Hepatocyte (in vitro differentiated cells): ENCODE results near the gene SLC37A1. TPM values are rescaled to one million over a fixed set of nuclear protein-coding genes. Genes with fewer than 3 reads are reported as not detected.

Experiments used
- DNase-seq: peaks from one replicate; pipeline ENCODE4 v3.0.0-alpha.2; 2016; ENCODE audit warnings: low spot score
- H2AFZ ChIP-seq: fragments of 200-600 bp; sonication (generic); 2 replicates; pipeline ENCODE4 v1.6.0; 2016; ENCODE audit warnings: antibody characterized with exemption, mild to moderate bottlenecking
- H3K27ac ChIP-seq: fragments of 200-600 bp; sonication (generic); 2 replicates; pipeline ENCODE4 v1.5.1; 2016; ENCODE audit warnings: mild to moderate bottlenecking
- H3K27me3 ChIP-seq: fragments of 200-600 bp; sonication (generic); 2 replicates; pipeline ENCODE4 v1.6.1; 2016
- H3K36me3 ChIP-seq: fragments of 200-600 bp; sonication (generic); replicated peaks from 2 replicates; pipeline ENCODE4 v1.5.1; 2016; ENCODE audit warnings: low read depth; ENCODE audit not compliant: insufficient read depth
- H3K4me1 ChIP-seq: fragments of 200-600 bp; sonication (generic); 2 replicates; pipeline ENCODE4 v1.5.1; 2016; ENCODE audit warnings: mild to moderate bottlenecking, moderate library complexity; ENCODE audit not compliant: insufficient read depth
- H3K4me2 ChIP-seq: fragments of 200-600 bp; sonication (generic); 2 replicates; pipeline ENCODE4 v1.6.0; 2016
- H3K4me3 ChIP-seq: fragments of 200-600 bp; sonication (generic); 2 replicates; pipeline ENCODE4 v1.5.1; 2016; ENCODE audit warnings: mild to moderate bottlenecking
- H3K79me2 ChIP-seq: fragments of 200-600 bp; sonication (generic); 2 replicates; pipeline ENCODE4 v1.6.0; 2017; ENCODE audit warnings: mild to moderate bottlenecking
- H3K9me2 ChIP-seq: fragments of 200-600 bp; sonication (generic); replicated peaks from 2 replicates; pipeline ENCODE4 v1.6.0; 2017; ENCODE audit warnings: mild to moderate bottlenecking; ENCODE audit not compliant: insufficient read depth
- H3K9me3 ChIP-seq: fragments of 200-600 bp; sonication (generic); 2 replicates; pipeline ENCODE4 v1.5.1; 2016; ENCODE audit warnings: low read depth, mild to moderate bottlenecking
- H4K20me1 ChIP-seq: fragments of 200-600 bp; sonication (generic); 2 replicates; pipeline ENCODE4 v1.6.0; 2016; ENCODE audit warnings: mild to moderate bottlenecking; ENCODE audit not compliant: insufficient read depth, poor library complexity, severe bottlenecking
- EZH2 ChIP-seq: fragments of 200-600 bp; sonication (generic); IDR thresholded peaks from 2 replicates; pipeline ENCODE4 v1.6.1; 2016; ENCODE audit warnings: antibody characterized with exemption, mild to moderate bottlenecking, borderline replicate concordance
- EZH2phosphoT487 ChIP-seq: fragments of 200-600 bp; sonication (generic); IDR thresholded peaks from one replicate; pipeline ENCODE4 v1.6.1; 2018; ENCODE audit warnings: antibody characterized with exemption, mild to moderate bottlenecking, low read depth, moderate library complexity; ENCODE audit not compliant: unreplicated experiment, severe bottlenecking
- WGBS: methylation state at CpG from one replicate; pipeline ENCODE4 v1.1.6; 2016; ENCODE audit warnings: low lambda C conversion rate; ENCODE audit errors: missing lambda C conversion rate; 5-methylcytosine and 5-hydroxymethylcytosine counted together
- polyA plus RNA-seq: library from polyadenylated mRNA; unstranded; fragments of >200 nt; fragmentation: Nextera tagmentation; extraction: Ambion mirVana; gene quantifications from 2 replicates; pipeline ENCODE4 v1.2.1, GENCODE V29; 2016
- total RNA-seq: library from RNA; depleted of rRNA; stranded (reverse); fragments of >200 nt; gene quantifications from 2 replicates; pipeline ENCODE4 v1.2.3, GENCODE V29; 2014
- TF ChIP-seq, protein P1 (sequence below): fragments of 200-600 bp; sonication (generic); IDR thresholded peaks from 2 replicates; pipeline ENCODE4 v1.5.1; 2016; ENCODE audit warnings: antibody characterized with exemption, mild to moderate bottlenecking; ENCODE audit not compliant: poor library complexity

Gene SLC37A1
- total and polyA plus RNA-seq, 2 experiments from 2014 or later: 17.9 to 18.5 TPM

DNA sequence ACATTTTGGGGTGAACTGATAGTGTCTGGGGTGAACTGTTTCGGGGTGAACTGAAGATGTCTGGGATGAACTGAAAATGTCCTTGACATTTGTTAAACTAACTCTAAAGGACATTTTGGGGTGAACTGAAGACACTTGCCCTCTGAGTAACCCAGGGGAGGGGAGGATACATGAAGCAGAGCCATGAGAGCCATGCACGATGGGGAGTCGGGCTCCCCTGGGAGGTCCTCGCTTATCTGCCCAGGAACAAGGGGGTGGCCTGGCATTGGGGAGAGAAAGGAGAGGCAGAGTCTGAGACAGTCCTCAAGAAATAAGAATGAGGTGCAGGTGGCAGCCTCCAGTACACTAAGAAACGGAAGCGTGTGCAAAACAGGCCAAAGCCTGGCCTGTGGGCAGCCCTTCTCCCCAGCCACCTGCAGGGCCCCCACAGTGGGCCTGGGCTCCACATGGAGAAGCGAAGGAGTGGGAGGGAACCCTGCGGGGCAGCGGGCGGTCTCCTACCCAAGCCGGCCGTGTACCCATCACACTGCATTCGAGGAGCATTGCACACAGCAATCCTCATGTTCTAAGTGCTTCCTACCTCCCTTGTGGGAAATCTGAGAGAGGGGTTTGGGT, 41.8 kb upstream of the SLC37A1 start:
- no peak for TF ChIP-seq EZH2phosphoT487
- TF ChIP-seq, protein P1, sequence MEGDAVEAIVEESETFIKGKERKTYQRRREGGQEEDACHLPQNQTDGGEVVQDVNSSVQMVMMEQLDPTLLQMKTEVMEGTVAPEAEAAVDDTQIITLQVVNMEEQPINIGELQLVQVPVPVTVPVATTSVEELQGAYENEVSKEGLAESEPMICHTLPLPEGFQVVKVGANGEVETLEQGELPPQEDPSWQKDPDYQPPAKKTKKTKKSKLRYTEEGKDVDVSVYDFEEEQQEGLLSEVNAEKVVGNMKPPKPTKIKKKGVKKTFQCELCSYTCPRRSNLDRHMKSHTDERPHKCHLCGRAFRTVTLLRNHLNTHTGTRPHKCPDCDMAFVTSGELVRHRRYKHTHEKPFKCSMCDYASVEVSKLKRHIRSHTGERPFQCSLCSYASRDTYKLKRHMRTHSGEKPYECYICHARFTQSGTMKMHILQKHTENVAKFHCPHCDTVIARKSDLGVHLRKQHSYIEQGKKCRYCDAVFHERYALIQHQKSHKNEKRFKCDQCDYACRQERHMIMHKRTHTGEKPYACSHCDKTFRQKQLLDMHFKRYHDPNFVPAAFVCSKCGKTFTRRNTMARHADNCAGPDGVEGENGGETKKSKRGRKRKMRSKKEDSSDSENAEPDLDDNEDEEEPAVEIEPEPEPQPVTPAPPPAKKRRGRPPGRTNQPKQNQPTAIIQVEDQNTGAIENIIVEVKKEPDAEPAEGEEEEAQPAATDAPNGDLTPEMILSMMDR: no peak
- no peak for TF ChIP-seq EZH2
- Histone ChIP-seq H2AFZ (no peak overlapping the region), H3K9me2 (no peaks in the 10 kb centered on the region), H3K9me3 (no peaks in the 10 kb centered on the region), H3K4me3 (no peak overlapping the region), H3K4me1 (peaks cover 30% of the 10 kb centered on the region), H3K36me3 (no peaks in the 10 kb centered on the region), H4K20me1 (no peaks in the 10 kb centered on the region), H3K27me3 (no peaks in the 10 kb centered on the region), H3K79me2 (no peaks in the 10 kb centered on the region), H3K4me2 (no peak overlapping the region), H3K27ac (no peak overlapping the region)
- no peak for DNase-seq
- WGBS: 94% methylated on average over 13 of the region's 13 CpGs

DNA sequence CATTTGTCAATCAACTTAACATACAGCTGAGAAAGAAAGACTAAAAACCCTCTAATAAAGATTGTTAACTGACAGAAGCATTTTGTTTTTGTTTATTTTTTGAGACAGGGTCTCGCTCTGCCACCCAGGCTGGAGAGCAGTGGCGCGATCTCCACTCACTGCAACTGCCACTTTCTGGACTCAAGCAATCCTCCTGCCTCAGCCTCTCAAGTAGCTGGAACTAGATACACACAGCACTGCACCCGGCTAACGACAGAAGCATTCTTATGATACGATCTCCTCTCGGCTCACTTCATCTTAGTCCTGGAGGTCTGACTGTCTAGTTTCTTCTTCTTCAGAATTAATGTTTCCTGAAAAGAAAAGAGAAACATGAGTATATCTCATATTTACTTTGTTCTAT, 41.1 kb upstream of the SLC37A1 start:
- TF ChIP-seq EZH2 (no peak), EZH2phosphoT487 (no peak)
- TF ChIP-seq, protein P1: no peak
- Histone ChIP-seq H3K27ac (no peak overlapping the region), H3K36me3 (no peaks in the 10 kb centered on the region), H3K9me2 (no peaks in the 10 kb centered on the region), H4K20me1 (no peaks in the 10 kb centered on the region), H3K4me3 (no peak overlapping the region), H2AFZ (no peak overlapping the region), H3K27me3 (no peaks in the 10 kb centered on the region), H3K4me2 (no peak overlapping the region), H3K4me1 (peaks cover 27% of the 10 kb centered on the region), H3K79me2 (no peaks in the 10 kb centered on the region), H3K9me3 (no peaks in the 10 kb centered on the region)
- no peak for DNase-seq
- 79% methylated on average over 7 of the region's 7 CpGs for WGBS

DNA sequence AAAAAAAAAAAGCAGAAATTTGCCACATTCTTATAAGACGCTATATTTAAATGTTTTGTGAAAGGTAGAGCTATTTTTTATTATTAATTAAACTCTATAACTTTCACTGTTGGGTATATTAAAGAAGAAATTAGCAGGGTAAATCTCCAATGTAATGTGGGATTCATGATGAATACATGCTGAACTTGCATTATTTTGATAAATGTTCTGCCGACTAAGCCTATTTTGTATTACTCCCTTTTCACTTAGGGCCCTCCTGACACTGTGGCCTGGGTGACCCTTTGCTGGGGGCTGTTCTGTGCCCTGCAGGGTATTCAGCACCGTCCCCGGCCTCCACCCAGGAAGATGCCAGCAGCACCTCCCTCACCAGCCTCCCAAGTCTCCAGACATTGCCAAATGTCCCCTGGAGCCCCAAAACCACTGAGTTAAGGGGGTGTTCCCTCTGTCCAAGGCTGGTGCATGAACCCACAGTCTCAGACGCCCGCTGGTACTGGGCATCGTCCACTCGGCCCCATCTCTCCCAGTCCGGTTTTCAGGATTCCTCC, 40.1 kb upstream of the SLC37A1 start:
- Histone ChIP-seq H4K20me1 (no peaks in the 10 kb centered on the region), H3K79me2 (no peaks in the 10 kb centered on the region), H3K9me3 (no peaks in the 10 kb centered on the region), H2AFZ (no peak overlapping the region), H3K9me2 (no peaks in the 10 kb centered on the region), H3K27ac (peak overlapping the region; percentile 81), H3K27me3 (no peaks in the 10 kb centered on the region), H3K36me3 (no peaks in the 10 kb centered on the region), H3K4me1 (peaks cover 18% of the 10 kb centered on the region), H3K4me2 (no peak overlapping the region), H3K4me3 (no peak overlapping the region)
- no peak for DNase-seq
- 91% methylated on average over 9 of the region's 9 CpGs for WGBS
- TF ChIP-seq EZH2phosphoT487 (no peak), EZH2 (no peak)
- TF ChIP-seq, protein P1: no peak
